ENCODE measurements around the gene TGM3.

DNA sequence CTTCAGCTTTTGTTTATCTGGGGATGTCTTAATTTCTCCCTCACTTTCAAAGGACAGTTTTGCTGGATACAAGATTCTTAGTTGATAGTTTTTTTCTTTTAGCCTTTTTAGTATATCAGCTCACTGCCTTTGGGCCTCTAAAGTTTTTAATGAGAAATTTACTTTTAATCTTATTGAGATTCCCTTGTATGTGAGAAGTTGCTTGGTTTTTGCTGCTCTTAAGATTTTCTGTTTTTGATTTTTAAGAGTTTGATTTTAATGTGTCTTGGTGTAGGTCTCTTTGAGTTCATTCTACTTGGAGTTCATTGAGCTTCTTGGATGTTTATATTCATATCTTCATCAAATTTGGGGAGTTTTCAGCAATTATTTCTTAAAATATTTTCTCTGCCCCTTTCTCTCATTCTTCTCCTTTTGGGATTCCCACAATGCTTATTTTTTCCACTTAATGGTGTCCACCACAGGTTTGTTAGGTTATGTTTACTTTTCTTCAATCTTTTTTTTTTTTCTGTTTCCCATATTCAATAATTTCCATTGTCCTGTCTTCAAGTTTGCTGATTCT is 65.3 kb downstream of the TGM3 start:
- TF ChIP-seq, protein P1, sequence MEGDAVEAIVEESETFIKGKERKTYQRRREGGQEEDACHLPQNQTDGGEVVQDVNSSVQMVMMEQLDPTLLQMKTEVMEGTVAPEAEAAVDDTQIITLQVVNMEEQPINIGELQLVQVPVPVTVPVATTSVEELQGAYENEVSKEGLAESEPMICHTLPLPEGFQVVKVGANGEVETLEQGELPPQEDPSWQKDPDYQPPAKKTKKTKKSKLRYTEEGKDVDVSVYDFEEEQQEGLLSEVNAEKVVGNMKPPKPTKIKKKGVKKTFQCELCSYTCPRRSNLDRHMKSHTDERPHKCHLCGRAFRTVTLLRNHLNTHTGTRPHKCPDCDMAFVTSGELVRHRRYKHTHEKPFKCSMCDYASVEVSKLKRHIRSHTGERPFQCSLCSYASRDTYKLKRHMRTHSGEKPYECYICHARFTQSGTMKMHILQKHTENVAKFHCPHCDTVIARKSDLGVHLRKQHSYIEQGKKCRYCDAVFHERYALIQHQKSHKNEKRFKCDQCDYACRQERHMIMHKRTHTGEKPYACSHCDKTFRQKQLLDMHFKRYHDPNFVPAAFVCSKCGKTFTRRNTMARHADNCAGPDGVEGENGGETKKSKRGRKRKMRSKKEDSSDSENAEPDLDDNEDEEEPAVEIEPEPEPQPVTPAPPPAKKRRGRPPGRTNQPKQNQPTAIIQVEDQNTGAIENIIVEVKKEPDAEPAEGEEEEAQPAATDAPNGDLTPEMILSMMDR (IDR thresholded peaks at IDR 0.05), result no peak
- TF ChIP-seq POLR2A (IDR thresholded peaks at IDR 0.05), result no peak
